GM23248 (cell line): ENCODE data around the gene COX7B2.

Experiments used
- EZH2 ChIP-seq: fragments of 200-600 bp; sonication (generic); IDR thresholded peaks from 2 replicates; pipeline ENCODE4 v1.6.1; 2018; ENCODE audit warnings: antibody characterized with exemption, mild to moderate bottlenecking; ENCODE audit not compliant: insufficient read depth, poor library complexity, severe bottlenecking
- EZH2phosphoT487 ChIP-seq: fragments of 200-600 bp; sonication (generic); IDR thresholded peaks from 2 replicates; pipeline ENCODE4 v1.6.1; 2018; ENCODE audit warnings: antibody characterized with exemption, moderate library complexity, mild to moderate bottlenecking, low read depth; ENCODE audit not compliant: insufficient read depth

GRCh38 chr4:46889410-46889809 is 19.6 kb downstream of the COX7B2 start:
- TF ChIP-seq EZH2 (no peak), EZH2phosphoT487 (no peak)
